K562 (cell line): ENCODE results near the gene WDR35. TPM values are rescaled to one million over a fixed set of nuclear protein-coding genes. Genes with fewer than 3 reads are reported as not detected.

Experiments
- C11orf30 ChIP-seq: fragments of 450-650 bp; IDR thresholded peaks from 2 replicates; pipeline ENCODE4 v1.6.1; 2016; ENCODE audit warnings: low read depth, mild to moderate bottlenecking
- HDAC3 ChIP-seq: fragments of 450-650 bp; IDR thresholded peaks from 2 replicates; pipeline ENCODE4 v1.6.1; 2018; ENCODE audit warnings: borderline replicate concordance, mild to moderate bottlenecking, moderate library complexity; ENCODE audit not compliant: partially characterized antibody
- IRF2 ChIP-seq: sonication (generic); formaldehyde crosslinking; IDR thresholded peaks from 2 replicates; pipeline ENCODE4 v1.8.1; 2022; ENCODE audit warnings: mild to moderate bottlenecking, missing genetic modification reagents
- ZNF316 ChIP-seq: fragments of 450-650 bp; IDR thresholded peaks from 2 replicates; pipeline ENCODE4 v1.6.1; 2016
- polyA plus RNA-seq, 8 experiments: library from polyadenylated mRNA; depleted of rRNA in 4 of 8; stranded (reverse) in 5 of 8; unstranded in 3 of 8; fragments of >200 nt; fragmentation: Nextera tagmentation in 2 of 8; fragmentation: Illumina TruSeq in 1 of 8; extraction: Ambion mirVana in 2 of 8; extraction: Trizol in 1 of 8; gene quantifications; 2 replicates each; pipeline versions ENCODE4 v1.2.1 to v1.2.3, GENCODE V29; 2011 to 2014; ENCODE audit warnings: inconsistent platforms in 1 of 8, missing spikeins in 1 of 8
- total RNA-seq, 7 experiments: library from RNA; depleted of rRNA in 6 of 7; stranded (reverse); fragments of >200 nt in 6 of 7; fragmentation: Illumina TruSeq in 2 of 7; extraction: Trizol in 2 of 7; gene quantifications; 2 replicates each; pipeline versions ENCODE4 v1.2.1 to v1.2.3, GENCODE V29; 2011 to 2021; ENCODE audit warnings: low replicate concordance in 1 of 7
- TF ChIP-seq, protein P1 (sequence below), 2 experiments: fragments of 450-650 bp; IDR thresholded peaks; 2 replicates each; pipeline ENCODE4 v1.6.1; 2016; ENCODE audit warnings: mild to moderate bottlenecking in 2 of 2, borderline replicate concordance in 1 of 2, low read depth in 1 of 2, moderate library complexity in 1 of 2

Gene WDR35
- total and polyA plus RNA-seq, 9 of the 15 experiments (the other 6 are each of a cell fraction or from before 2014, with no cell fraction given): 3.3 to 13.1 (median 8.0) TPM

DNA sequence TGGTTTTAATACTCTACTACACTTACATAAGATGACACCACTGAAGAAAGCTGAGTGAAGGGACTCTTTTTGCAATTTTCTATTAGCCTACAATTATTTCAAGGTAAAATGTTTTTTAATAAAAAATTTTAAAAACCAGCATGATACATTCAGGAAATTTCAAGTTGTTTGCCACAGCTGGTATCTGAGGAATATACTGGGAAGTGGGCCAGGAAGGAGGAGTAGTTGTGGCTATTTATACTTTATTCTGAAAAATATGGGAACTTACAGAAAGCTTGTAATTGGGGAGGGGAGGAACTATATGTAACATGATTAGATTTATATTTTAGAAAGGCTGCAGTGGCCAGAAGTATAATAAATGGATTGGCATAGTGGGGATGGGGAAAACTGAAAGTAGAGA, 40.8 kb downstream of the WDR35 start (continued):
- TF ChIP-seq, protein P1, sequence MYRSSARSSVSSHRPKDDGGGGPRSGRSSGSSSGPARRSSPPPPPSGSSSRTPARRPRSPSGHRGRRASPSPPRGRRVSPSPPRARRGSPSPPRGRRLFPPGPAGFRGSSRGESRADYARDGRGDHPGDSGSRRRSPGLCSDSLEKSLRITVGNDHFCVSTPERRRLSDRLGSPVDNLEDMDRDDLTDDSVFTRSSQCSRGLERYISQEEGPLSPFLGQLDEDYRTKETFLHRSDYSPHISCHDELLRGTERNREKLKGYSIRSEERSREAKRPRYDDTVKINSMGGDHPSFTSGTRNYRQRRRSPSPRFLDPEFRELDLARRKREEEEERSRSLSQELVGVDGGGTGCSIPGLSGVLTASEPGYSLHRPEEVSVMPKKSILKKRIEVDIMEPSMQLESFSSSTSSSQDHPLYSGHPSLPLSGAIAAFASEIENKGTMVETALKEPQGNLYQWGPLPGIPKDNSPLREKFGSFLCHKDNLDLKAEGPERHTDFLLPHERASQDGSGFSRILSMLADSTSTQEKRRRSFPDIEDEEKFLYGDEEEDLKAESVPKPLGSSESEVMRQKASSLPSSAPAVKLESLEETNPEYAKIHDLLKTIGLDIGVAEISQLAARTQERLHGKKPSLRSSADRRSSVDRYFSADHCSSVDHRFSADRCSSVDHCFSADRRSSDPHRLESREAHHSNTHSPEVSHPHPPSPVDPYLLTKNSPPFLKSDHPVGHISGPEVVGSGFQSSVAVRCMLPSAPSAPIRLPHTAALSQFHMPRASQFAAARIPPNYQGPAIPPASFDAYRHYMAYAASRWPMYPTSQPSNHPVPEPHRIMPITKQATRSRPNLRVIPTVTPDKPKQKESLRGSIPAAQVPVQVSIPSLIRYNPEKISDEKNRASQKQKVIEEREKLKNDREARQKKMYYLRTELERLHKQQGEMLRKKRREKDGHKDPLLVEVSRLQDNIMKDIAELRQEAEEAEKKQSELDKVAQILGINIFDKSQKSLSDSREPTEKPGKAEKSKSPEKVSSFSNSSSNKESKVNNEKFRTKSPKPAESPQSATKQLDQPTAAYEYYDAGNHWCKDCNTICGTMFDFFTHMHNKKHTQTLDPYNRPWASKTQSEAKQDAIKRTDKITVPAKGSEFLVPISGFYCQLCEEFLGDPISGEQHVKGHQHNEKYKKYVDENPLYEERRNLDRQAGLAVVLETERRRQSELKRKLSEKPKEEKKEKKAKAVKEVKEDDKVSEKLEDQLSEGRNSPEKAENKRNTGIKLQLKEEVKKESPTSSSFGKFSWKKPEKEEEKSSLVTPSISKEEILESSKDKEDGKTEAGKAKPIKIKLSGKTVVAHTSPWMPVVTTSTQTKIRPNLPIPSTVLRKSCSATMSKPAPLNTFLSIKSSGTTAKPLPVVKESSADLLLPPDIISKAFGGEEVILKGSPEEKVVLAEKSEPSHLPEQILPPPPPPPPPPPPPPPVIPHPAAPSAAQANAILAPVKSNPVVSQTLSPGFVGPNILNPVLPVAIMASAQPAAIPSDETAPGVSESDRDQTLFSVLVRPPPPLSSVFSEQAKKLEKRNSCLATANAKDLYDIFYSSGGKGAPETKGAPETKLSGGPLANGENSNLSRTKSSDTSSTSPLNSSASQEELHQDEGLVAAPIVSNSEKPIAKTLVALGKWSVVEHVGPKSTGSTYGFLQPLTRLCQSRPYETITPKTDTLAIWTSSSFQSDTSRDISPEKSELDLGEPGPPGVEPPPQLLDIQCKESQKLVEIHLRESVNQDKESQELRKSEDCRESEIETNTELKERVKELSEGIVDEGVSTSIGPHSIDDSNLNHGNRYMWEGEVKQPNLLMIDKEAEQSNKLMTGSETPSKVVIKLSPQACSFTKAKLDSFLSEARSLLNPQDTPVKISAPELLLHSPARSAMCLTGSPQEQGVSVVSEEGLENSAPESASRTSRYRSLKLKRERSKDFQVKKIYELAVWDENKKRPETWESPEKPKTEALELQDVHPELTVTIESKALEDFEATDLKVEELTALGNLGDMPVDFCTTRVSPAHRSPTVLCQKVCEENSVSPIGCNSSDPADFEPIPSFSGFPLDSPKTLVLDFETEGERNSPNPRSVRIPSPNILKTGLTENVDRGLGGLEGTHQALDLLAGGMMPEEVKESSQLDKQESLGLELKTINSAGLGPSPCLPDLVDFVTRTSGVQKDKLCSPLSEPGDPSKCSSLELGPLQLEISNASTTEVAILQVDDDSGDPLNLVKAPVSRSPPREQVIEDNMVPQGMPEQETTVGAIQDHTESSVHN (IDR thresholded peaks at IDR 0.05; ENCODE audit: borderline replicate concordance in 1 of 2, low read depth in 1 of 2): no peak
- no peak for TF ChIP-seq IRF2 (CRISPR knock-in tag)
- TF ChIP-seq ZNF316: no peak
- no peak for TF ChIP-seq C11orf30
- no peak for TF ChIP-seq HDAC3
- TF ChIP-seq, all 486 proteins: peak for 0
